ENCODE results near the gene ZNF669.

GRCh38 chr1:247113094-247113497, 8.9 kb upstream of the ZNF669 start:
- no peak for TF ChIP-seq POLR2A (IDR thresholded peaks at IDR 0.05; ENCODE audit: low read length)
- TF ChIP-seq GATA1 (IDR thresholded peaks at IDR 0.05; ENCODE audit: low read depth, low read length): no peak

All from erythroblast (primary cell).